ENCODE measurements around the gene TNFRSF1A. TPM values are rescaled to one million over a fixed set of nuclear protein-coding genes. Genes with fewer than 3 reads are reported as not detected.

The TNFRSF1A gene
- total RNA-seq: 100 to 1,000 TPM; 279 to 689 (median 317) TPM

DNA sequence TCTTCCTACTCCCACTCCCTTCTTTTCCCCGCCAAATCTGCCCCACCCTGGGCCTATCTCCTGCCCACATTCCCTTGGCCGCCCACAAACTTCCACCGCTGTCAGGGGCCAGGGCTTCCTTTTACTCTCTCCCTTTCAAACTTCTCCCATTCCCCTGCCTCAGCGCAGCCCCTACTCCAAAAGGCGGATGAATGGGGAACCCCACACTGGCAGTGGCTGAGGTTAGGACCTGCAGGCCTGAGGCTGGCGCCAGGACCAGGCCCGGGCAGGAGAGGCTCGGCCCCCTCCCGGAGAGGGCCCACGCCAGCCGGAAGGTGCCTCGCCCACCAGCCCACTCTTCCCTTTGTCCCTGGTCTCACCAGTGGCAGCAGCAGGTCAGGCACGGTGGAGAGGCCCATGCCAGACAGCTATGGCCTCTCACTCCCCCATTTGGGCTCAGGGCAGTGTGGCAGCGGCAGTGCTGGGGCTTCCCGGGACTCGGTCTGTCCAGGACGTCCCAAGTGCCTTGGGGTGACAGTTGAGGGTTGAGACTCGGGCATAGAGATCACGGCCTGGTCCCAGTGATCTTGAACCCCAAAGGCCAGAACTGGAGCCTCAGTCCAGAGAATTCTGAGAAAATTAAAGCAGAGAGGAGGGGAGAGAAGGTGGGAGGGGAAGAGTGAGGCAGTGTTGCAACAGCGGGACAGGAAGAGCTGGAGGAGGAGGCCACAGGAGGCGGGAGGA, at the start of gene TNFRSF1A:
Gene TNFRSF1A (minus strand): TSS at position 660 of the 723 bp plus-strand sequence. CDS start 262 bp downstream, at position 398.
- ATAC-seq (ENCODE audit: low FRiP score) (peak; percentile 42), DNase-seq (ENCODE audit: low spot score) (no peak)
- TF ChIP-seq, protein P1, sequence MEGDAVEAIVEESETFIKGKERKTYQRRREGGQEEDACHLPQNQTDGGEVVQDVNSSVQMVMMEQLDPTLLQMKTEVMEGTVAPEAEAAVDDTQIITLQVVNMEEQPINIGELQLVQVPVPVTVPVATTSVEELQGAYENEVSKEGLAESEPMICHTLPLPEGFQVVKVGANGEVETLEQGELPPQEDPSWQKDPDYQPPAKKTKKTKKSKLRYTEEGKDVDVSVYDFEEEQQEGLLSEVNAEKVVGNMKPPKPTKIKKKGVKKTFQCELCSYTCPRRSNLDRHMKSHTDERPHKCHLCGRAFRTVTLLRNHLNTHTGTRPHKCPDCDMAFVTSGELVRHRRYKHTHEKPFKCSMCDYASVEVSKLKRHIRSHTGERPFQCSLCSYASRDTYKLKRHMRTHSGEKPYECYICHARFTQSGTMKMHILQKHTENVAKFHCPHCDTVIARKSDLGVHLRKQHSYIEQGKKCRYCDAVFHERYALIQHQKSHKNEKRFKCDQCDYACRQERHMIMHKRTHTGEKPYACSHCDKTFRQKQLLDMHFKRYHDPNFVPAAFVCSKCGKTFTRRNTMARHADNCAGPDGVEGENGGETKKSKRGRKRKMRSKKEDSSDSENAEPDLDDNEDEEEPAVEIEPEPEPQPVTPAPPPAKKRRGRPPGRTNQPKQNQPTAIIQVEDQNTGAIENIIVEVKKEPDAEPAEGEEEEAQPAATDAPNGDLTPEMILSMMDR (IDR thresholded peaks at IDR 0.05): no peak

DNA sequence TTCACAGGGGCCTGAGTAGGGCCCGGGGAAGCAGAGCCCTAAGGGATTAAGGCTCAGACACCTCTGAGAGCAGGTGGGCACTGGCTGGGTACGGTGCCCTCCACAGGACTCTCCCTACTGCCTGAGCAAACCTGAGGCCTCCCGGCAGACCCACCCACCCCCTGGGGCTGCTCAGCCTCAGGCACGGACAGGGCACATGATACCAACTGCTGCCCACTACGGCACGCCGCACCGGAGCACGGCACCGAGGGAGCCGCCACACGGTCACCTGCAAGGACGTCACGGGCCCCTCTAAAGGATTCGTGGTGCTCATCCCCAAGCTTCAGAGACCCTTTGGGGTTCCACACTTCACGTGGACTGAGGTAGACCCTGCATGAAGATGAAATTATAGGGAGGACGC, 49.1 kb upstream of the TNFRSF1A start:
- ATAC-seq (ENCODE audit: low FRiP score) (no peak), DNase-seq (ENCODE audit: low spot score) (no peak)

GRCh38 chr12:6390084-6390799, 48.4 kb upstream of the TNFRSF1A start:
- TF ChIP-seq, protein P1 (IDR thresholded peaks at IDR 0.05): no peak
- ATAC-seq (ENCODE audit: low FRiP score) (no peak), DNase-seq (ENCODE audit: low spot score) (no peak)

More for the DNA sequence above, 49.1 kb upstream of the TNFRSF1A start:
- TF ChIP-seq, protein P1 (IDR thresholded peaks at IDR 0.05): no peak

DNA sequence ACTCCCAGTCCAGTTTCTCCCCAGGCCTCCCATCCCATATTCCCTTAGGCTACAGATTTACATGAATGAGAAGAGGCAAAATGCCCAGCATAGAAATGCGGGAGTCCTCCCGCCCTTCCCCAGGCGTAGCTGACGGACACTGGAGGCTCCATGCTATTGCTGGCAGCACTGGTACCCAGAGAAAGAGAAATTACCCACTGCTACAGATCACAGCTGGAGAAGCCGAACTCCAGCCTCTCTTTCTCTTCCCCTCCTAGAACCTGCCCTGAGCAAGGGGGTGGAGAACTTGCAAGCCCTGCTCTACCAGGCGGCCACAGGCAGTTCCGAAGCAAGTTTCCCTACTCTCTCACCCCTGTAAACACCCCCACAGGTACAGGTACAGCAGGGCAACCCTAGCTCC, 45.7 kb upstream of the TNFRSF1A start:
- DNase-seq (ENCODE audit: low spot score) (no peak), ATAC-seq (ENCODE audit: low FRiP score) (no peak)
- TF ChIP-seq, protein P1 (IDR thresholded peaks at IDR 0.05): no peak

- ATAC-seq (ENCODE audit: low FRiP score) (no peak), DNase-seq (ENCODE audit: low spot score) (no peak)
- TF ChIP-seq, protein P1 (IDR thresholded peaks at IDR 0.05): no peak
These were observed 44.6 kb upstream of the TNFRSF1A start for GRCh38 chr12:6386491-6386890.

DNA sequence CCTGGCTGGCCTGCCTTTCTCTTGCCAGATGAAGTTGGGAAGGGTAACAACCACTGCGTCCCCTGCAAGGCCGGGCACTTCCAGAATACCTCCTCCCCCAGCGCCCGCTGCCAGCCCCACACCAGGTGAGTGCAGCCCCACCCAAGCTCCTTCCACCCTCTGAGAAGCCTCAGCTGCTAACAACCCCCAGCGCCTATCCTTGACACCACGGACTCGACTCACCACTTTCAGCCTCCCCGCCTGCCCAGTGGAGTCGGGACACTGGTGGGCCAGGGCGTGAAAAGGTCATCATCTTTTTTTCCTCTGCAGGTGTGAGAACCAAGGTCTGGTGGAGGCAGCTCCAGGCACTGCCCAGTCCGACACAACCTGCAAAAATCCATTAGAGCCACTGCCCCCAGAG, 44.2 kb upstream of the TNFRSF1A start:
- TF ChIP-seq, protein P1 (IDR thresholded peaks at IDR 0.05): no peak
- ATAC-seq (ENCODE audit: low FRiP score): no peak
- no peak for DNase-seq (ENCODE audit: low spot score)
